ENCODE results near the gene FSTL4. TPM values are rescaled to one million over a fixed set of nuclear protein-coding genes. Genes with fewer than 3 reads are reported as not detected.

Gene FSTL4
- total and polyA plus RNA-seq, 9 donors: 0.07 to 0.22 (median 0.15) TPM; not detected in 4

- no peaks in the 10 kb centered on the region for H3K4me1 ChIP-seq (ENCODE audit: insufficient read depth)
- no peak for DNase-seq
- H3K27me3 ChIP-seq: no peaks in the 10 kb centered on the region
- no peaks in the 10 kb centered on the region for H3K36me3 ChIP-seq
- intact Hi-C loops (cut with DNase I): no loop called here
- whole genome bisulfite sequencing, 3 donors: 74 to 86% (median 81%) methylated on average over 3 of the region's 3 CpGs
- H3K9me3 ChIP-seq: no peaks in the 10 kb centered on the region
- H3K27ac ChIP-seq: no peak overlapping the region
- TF ChIP-seq POLR2A (IDR thresholded peaks at IDR 0.05) (no peak), EP300 (IDR thresholded peaks at IDR 0.05) (no peak), CTCF (IDR thresholded peaks at IDR 0.05) (no peak)
- no peak overlapping the region for H3K4me3 ChIP-seq
Observed at GRCh38 chr5:133234273-133234672, 378.1 kb downstream of the FSTL4 start.

GRCh38 chr5:133233616-133234015, 378.7 kb downstream of the FSTL4 start:
- Histone ChIP-seq H3K4me1 (ENCODE audit: insufficient read depth) (no peaks in the 10 kb centered on the region), H3K4me3 (no peak overlapping the region), H3K27ac (no peak overlapping the region), H3K36me3 (no peaks in the 10 kb centered on the region), H3K27me3 (no peaks in the 10 kb centered on the region), H3K9me3 (no peaks in the 10 kb centered on the region)
- intact Hi-C loops (cut with DNase I): no loop called here
- no peak for TF ChIP-seq POLR2A (IDR thresholded peaks at IDR 0.05)
- TF ChIP-seq CTCF (IDR thresholded peaks at IDR 0.05): no peak
- no peak for TF ChIP-seq EP300 (IDR thresholded peaks at IDR 0.05)
- DNase-seq: no peak
- WGBS, 3 donors: 78 to 81% (median 80%) methylated on average over 9 of the region's 9 CpGs

- Histone ChIP-seq H3K27me3 (no peaks in the 10 kb centered on the region), H3K36me3 (no peaks in the 10 kb centered on the region), H3K27ac (no peak overlapping the region), H3K9me3 (no peaks in the 10 kb centered on the region), H3K4me1 (ENCODE audit: insufficient read depth) (no peaks in the 10 kb centered on the region), H3K4me3 (no peak overlapping the region)
- 93 to 94% (median 93%) methylated on average over 7 of the region's 7 CpGs for WGBS, 3 donors
- intact Hi-C loops (cut with DNase I): no loop called here
- DNase-seq: no peak
- TF ChIP-seq CTCF (IDR thresholded peaks at IDR 0.05) (no peak), EP300 (IDR thresholded peaks at IDR 0.05) (no peak), POLR2A (IDR thresholded peaks at IDR 0.05) (no peak)
Observed at GRCh38 chr5:133232911-133233310, 379.4 kb downstream of the FSTL4 start.

GRCh38 chr5:133232435-133232834, 379.9 kb downstream of the FSTL4 start:
- intact Hi-C loops (cut with DNase I): no loop called here
- H3K4me1 ChIP-seq (ENCODE audit: insufficient read depth): no peaks in the 10 kb centered on the region
- H3K4me3 ChIP-seq: no peak overlapping the region
- no peaks in the 10 kb centered on the region for H3K36me3 ChIP-seq
- no peak overlapping the region for H3K27ac ChIP-seq
- TF ChIP-seq POLR2A (IDR thresholded peaks at IDR 0.05) (no peak), EP300 (IDR thresholded peaks at IDR 0.05) (no peak)
- WGBS, 3 donors: 79 to 87% (median 83%) methylated on average over 3 of the region's 3 CpGs
- no peak for DNase-seq
- H3K27me3 ChIP-seq: no peaks in the 10 kb centered on the region
- no peaks in the 10 kb centered on the region for H3K9me3 ChIP-seq

GRCh38 chr5:133232011-133232410, 380.3 kb downstream of the FSTL4 start:
- H3K9me3 ChIP-seq: no peaks in the 10 kb centered on the region
- no peak overlapping the region for H3K27ac ChIP-seq
- 68 to 72% (median 70%) methylated on average over 6 of the region's 6 CpGs for WGBS, 3 donors
- no peak overlapping the region for H3K4me3 ChIP-seq
- TF ChIP-seq EP300 (IDR thresholded peaks at IDR 0.05) (no peak), CTCF (IDR thresholded peaks at IDR 0.05) (no peak), POLR2A (IDR thresholded peaks at IDR 0.05) (no peak)
- H3K4me1 ChIP-seq (ENCODE audit: insufficient read depth): no peaks in the 10 kb centered on the region
- intact Hi-C loops (cut with DNase I): no loop called here
- no peak for DNase-seq
- H3K36me3 ChIP-seq: no peaks in the 10 kb centered on the region
- no peaks in the 10 kb centered on the region for H3K27me3 ChIP-seq

Data from ovary (tissue), 9 donors.